IMR-90 (cell line): Measurements from ENCODE around the gene NWD2. TPM values are rescaled to one million over a fixed set of nuclear protein-coding genes. Genes with fewer than 3 reads are reported as not detected.
"Not testable (repeated sequence)": the region's sequence is repeated elsewhere in the genome, so short reads cannot be mapped to it uniquely, and the experiment has no call there.

Experiments used
- ATAC-seq: fragments of 200-7000 bp; cut with Tn5 transposase; 2 replicates; pipeline ENCODE4 v1.9.1; 2020; ENCODE audit warnings: low read depth, mild to moderate bottlenecking, moderate library complexity
- BruUV-seq: library from RNA; stranded (reverse); fragments of 400-500 nt; replicated peaks from 2 replicates; lab custom pipeline; 2021; lab: Mats Ljungman, UMichigan
- CTCF ChIA-PET: fragments of 300-600 bp; formaldehyde crosslinking; extraction: SDS; loops from one replicate; lab custom pipeline; 2021; ENCODE audit warnings: antibody characterized with exemption; lab: Yijun Ruan, JAX
- POLR2A ChIA-PET: fragments of 300-600 bp; sonication (Branson Sonifier 250); formaldehyde crosslinking; loops from one replicate; lab custom pipeline; 2022; ENCODE audit warnings: antibody characterized with exemption; ENCODE audit not compliant: unreplicated experiment; lab: Charles Lee
- DNase-seq: peaks from one replicate; pipeline ENCODE4 v3.0.0; 2013
- H2AFZ ChIP-seq: replicated peaks from 2 replicates; pipeline ENCODE3; 2013; ENCODE audit warnings: low read length, mild to moderate bottlenecking; ENCODE audit not compliant: poor library complexity
- H2AK5ac ChIP-seq: 2 replicates; pipeline ENCODE4 v1.6.1; 2013; ENCODE audit warnings: low read depth, low read length, inconsistent platforms
- H2AK9ac ChIP-seq: replicated peaks from 2 replicates; pipeline ENCODE3; 2013; ENCODE audit warnings: mild to moderate bottlenecking, low read depth, low read length, moderate library complexity; ENCODE audit not compliant: poor library complexity
- H2BK120ac ChIP-seq: 2 replicates; pipeline ENCODE4 v1.6.1; 2013; ENCODE audit warnings: low read depth, low read length, inconsistent platforms
- H2BK15ac ChIP-seq: 3 replicates; pipeline ENCODE4 v1.6.1; 2013; ENCODE audit warnings: low read depth, low read length, inconsistent platforms
- H2BK20ac ChIP-seq: 2 replicates; pipeline ENCODE4 v1.6.1; 2013; ENCODE audit warnings: low read depth, mild to moderate bottlenecking, inconsistent platforms, low read length, moderate library complexity
- H2BK5ac ChIP-seq: 2 replicates; pipeline ENCODE4 v1.6.1; 2013; ENCODE audit warnings: mild to moderate bottlenecking, low read depth, low read length, inconsistent platforms; ENCODE audit not compliant: poor library complexity, severe bottlenecking
- H3K14ac ChIP-seq: replicated peaks from 2 replicates; pipeline ENCODE4 v1.6.1; 2013; ENCODE audit warnings: low read depth, low read length, inconsistent platforms
- H3K18ac ChIP-seq: 2 replicates; pipeline ENCODE4 v1.6.1; 2013; ENCODE audit warnings: low read depth, low read length, control low read depth
- H3K23ac ChIP-seq: 2 replicates; pipeline ENCODE4 v1.6.1; 2013; ENCODE audit warnings: low read depth, low read length, inconsistent platforms
- H3K27ac ChIP-seq: 2 replicates; pipeline ENCODE4 v1.5.1; 2013; ENCODE audit warnings: mild to moderate bottlenecking, control low read depth, low read length; ENCODE audit not compliant: insufficient read depth
- H3K27me3 ChIP-seq: 2 replicates; pipeline ENCODE4 v1.6.1; 2013; ENCODE audit warnings: low read length; ENCODE audit not compliant: control insufficient read depth, insufficient read depth
- H3K36me3 ChIP-seq: 2 replicates; pipeline ENCODE4 v1.6.1; 2013; ENCODE audit warnings: low read length, mixed read lengths; ENCODE audit not compliant: control insufficient read depth, insufficient read depth
- H3K4ac ChIP-seq: 2 replicates; pipeline ENCODE4 v1.6.1; 2013; ENCODE audit warnings: low read depth, low read length, inconsistent platforms
- H3K4me1 ChIP-seq: 2 replicates; pipeline ENCODE4 v1.6.1; 2013; ENCODE audit warnings: low read length, mixed read lengths; ENCODE audit not compliant: control insufficient read depth, insufficient read depth
- H3K4me2 ChIP-seq: 2 replicates; pipeline ENCODE4 v1.6.1; 2013; ENCODE audit warnings: low read depth, mild to moderate bottlenecking, control low read depth, low read length, moderate library complexity
- H3K4me3 ChIP-seq: 2 replicates; pipeline ENCODE4 v1.5.1; 2013; ENCODE audit warnings: low read depth, mild to moderate bottlenecking, control low read depth, low read length, moderate library complexity; ENCODE audit not compliant: insufficient read depth
- H3K56ac ChIP-seq: 2 replicates; pipeline ENCODE4 v1.6.1; 2013; ENCODE audit warnings: low read length, inconsistent platforms; ENCODE audit not compliant: insufficient read depth; ENCODE audit errors: extremely low read depth
- H3K79me1 ChIP-seq, 2 experiments: 2 replicates each; pipeline ENCODE4 v1.6.1; 2013; ENCODE audit warnings: low read length in 2 of 2, inconsistent platforms in 1 of 2, low read depth in 1 of 2
- H3K9ac ChIP-seq: 2 replicates; pipeline ENCODE4 v1.6.1; 2013; ENCODE audit warnings: low read depth, low read length, control low read depth
- H3K9me1 ChIP-seq: 2 replicates; pipeline ENCODE4 v1.6.1; 2013; ENCODE audit warnings: low read length, inconsistent platforms; ENCODE audit not compliant: insufficient read depth
- H3K9me3 ChIP-seq: 2 replicates; pipeline ENCODE4 v1.6.1; 2013; ENCODE audit warnings: low read length; ENCODE audit not compliant: control insufficient read depth, insufficient read depth
- H4K20me1 ChIP-seq: 2 replicates; pipeline ENCODE4 v1.6.1; 2013; ENCODE audit warnings: low read length, inconsistent platforms; ENCODE audit not compliant: insufficient read depth
- H4K5ac ChIP-seq: 2 replicates; pipeline ENCODE4 v1.6.1; 2013; ENCODE audit warnings: mild to moderate bottlenecking, low read depth, low read length, control low read depth
- H4K8ac ChIP-seq, 2 experiments: 2 replicates each; pipeline ENCODE4 v1.6.1; 2013; ENCODE audit warnings: low read depth in 2 of 2, low read length in 2 of 2, control low read depth in 1 of 2, inconsistent platforms in 1 of 2
- H4K91ac ChIP-seq: 2 replicates; pipeline ENCODE4 v1.6.1; 2013; ENCODE audit warnings: low read depth, low read length, inconsistent platforms; ENCODE audit not compliant: insufficient read depth
- FOS ChIP-seq: fragments of 150-350 bp; IDR thresholded peaks from 2 replicates; pipeline ENCODE4 v1.6.1; 2016; ENCODE audit warnings: low read depth, low read length
- WGBS, 2 experiments: methylation state at CpG; one replicate each; pipeline versions ENCODE4 v1.1.5 to v1.1.7; 2013; ENCODE audit warnings: missing lambda C conversion rate in 2 of 2; ENCODE audit not compliant: insufficient read length in 1 of 2; ENCODE audit errors: extremely low coverage in 2 of 2; 5-methylcytosine and 5-hydroxymethylcytosine counted together
- dilution Hi-C: fragments of 300-500 bp; cut with HindIII; formaldehyde crosslinking; loops from one replicate; pipeline ENCODE4 v1.14.3; 2018; ENCODE audit warnings: low sequenced_read_pairs; ENCODE audit not compliant: unreplicated experiment
- in situ Hi-C: fragments of 300-500 bp; cut with MboI; formaldehyde crosslinking; loops from 3 replicates; pipeline ENCODE4 v1.14.3; 2019; ENCODE audit warnings: low sequenced_read_pairs, inconsistent platforms, mixed read lengths
- intact Hi-C: fragments of 100-400 bp; cut with micrococcal nuclease; formaldehyde crosslinking; loops from 2 replicates; pipeline ENCODE4 v1.10.0; 2022
- polyA plus RNA-seq, 3 experiments: library from polyadenylated mRNA; depleted of rRNA; stranded (reverse); fragments of >200 nt; gene quantifications; 2 replicates each; pipeline ENCODE4 v1.2.3, GENCODE V29; 2012; ENCODE audit warnings: low replicate concordance in 1 of 3
- total RNA-seq: library from RNA; depleted of rRNA; stranded (reverse); fragments of >200 nt; gene quantifications from 2 replicates; pipeline ENCODE4 v1.2.3, GENCODE V29; 2012
- TF ChIP-seq, protein P1 (sequence below): fragments of 150-350 bp; IDR thresholded peaks from 2 replicates; pipeline ENCODE4 v1.6.1; 2017; ENCODE audit warnings: mild to moderate bottlenecking, antibody characterized with exemption, low read length, low read depth

Gene NWD2
- total and polyA plus RNA-seq, 2 of the 4 experiments (the other 2 are of a cell fraction), result not detected

DNA sequence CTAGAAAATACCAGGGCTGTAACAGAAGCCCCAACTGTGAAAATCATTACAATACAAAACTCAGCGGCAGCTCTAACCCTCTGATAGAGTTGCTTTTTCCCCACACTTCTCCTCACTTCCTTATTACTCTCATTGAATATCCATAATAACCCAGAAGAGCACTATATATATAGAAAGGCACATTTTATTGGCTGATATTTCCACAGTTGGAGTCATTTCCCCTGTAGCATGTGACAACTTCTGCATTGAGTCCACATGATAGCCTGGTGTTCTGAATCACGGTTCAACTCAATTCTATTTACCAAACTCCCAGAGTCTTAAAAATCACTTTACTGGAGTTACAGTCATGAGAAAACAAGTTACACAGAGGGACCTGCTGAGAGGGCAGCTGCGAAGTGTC is 46.6 kb upstream of the NWD2 start:
- intact Hi-C loops, result no loop called here
- TF ChIP-seq FOS, result no peak
- TF ChIP-seq, protein P1, sequence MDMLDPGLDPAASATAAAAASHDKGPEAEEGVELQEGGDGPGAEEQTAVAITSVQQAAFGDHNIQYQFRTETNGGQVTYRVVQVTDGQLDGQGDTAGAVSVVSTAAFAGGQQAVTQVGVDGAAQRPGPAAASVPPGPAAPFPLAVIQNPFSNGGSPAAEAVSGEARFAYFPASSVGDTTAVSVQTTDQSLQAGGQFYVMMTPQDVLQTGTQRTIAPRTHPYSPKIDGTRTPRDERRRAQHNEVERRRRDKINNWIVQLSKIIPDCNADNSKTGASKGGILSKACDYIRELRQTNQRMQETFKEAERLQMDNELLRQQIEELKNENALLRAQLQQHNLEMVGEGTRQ, result no peak
- no peak overlapping the region for H3K23ac ChIP-seq
- no peaks in the 10 kb centered on the region for H3K4me1 ChIP-seq
- CTCF ChIA-PET, result no interaction called here
- no peak overlapping the region for H3K4me2 ChIP-seq
- no peak overlapping the region for H3K18ac ChIP-seq
- H3K9me3 ChIP-seq, result peaks cover 3% of the 10 kb centered on the region; the same call in 1 of the 2 replicates
- H4K8ac ChIP-seq, result no peak overlapping the region
- H2BK120ac ChIP-seq, result no peak overlapping the region
- dilution Hi-C loops, result no loop called here
- H3K27ac ChIP-seq, result no peak overlapping the region
- no peak overlapping the region for H2BK20ac ChIP-seq
- H3K36me3 ChIP-seq, result no peaks in the 10 kb centered on the region
- no peak overlapping the region for H4K91ac ChIP-seq
- in situ Hi-C loops, result no loop called here
- DNase-seq (no peak), ATAC-seq (no peak)
- H3K9ac ChIP-seq, result no peak overlapping the region
- H3K56ac ChIP-seq, result no peak overlapping the region
- no peaks in the 10 kb centered on the region for H3K9me1 ChIP-seq
- H4K20me1 ChIP-seq, result no peaks in the 10 kb centered on the region
- no peak overlapping the region for H2BK15ac ChIP-seq
- BruUV-seq, result no TSS peak
- no peak overlapping the region for H2AK9ac ChIP-seq
- H3K14ac ChIP-seq, result no peak overlapping the region
- WGBS, 2 experiments, result no CpG with 5 or more reads among the region's 3 CpGs
- no peak overlapping the region for H3K4ac ChIP-seq
- no peak overlapping the region for H2BK5ac ChIP-seq
- H3K4me3 ChIP-seq, result no peak overlapping the region
- no peak overlapping the region for H4K5ac ChIP-seq
- H3K27me3 ChIP-seq, result no peaks in the 10 kb centered on the region
- POLR2A ChIA-PET, result no interaction called here
- H3K79me1 ChIP-seq, result no peaks in the 10 kb centered on the region
- H2AK5ac ChIP-seq, result no peak overlapping the region
- no peak overlapping the region for H2AFZ ChIP-seq

DNA sequence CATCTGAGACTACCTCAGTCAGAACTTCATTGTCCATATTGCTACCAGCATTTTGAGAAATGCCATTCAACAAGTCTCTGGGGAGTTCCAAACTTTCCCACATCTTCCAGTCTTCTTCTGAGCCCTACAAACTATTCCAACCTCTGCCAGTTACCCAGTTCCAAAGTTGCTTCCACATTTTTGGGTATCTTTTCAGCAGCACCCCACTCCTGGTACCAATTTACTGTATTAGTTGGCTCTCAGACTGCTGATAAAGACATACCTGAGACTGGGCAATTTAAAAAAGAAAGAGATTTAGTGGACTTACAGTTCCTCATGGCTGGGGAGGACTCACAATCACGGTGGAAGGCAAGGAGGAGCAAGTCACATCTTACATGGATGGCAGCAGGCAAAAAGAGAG is 39.8 kb upstream of the NWD2 start:
- H3K36me3 ChIP-seq, H4K91ac ChIP-seq, intact Hi-C loops, H4K5ac ChIP-seq, H3K14ac ChIP-seq, H3K79me1 ChIP-seq, H3K9ac ChIP-seq, H4K20me1 ChIP-seq, H2BK5ac ChIP-seq, H3K9me3 ChIP-seq, DNase-seq, H3K4ac ChIP-seq, H2AFZ ChIP-seq, BruUV-seq, POLR2A ChIA-PET, H2AK5ac ChIP-seq, H2BK120ac ChIP-seq, CTCF ChIA-PET, H3K23ac ChIP-seq, H3K27ac ChIP-seq, H3K4me2 ChIP-seq, dilution Hi-C loops, H2AK9ac ChIP-seq, H3K4me3 ChIP-seq, ATAC-seq, H3K56ac ChIP-seq, H2BK15ac ChIP-seq, H3K27me3 ChIP-seq, H2BK20ac ChIP-seq, H3K4me1 ChIP-seq, H3K9me1 ChIP-seq, H3K18ac ChIP-seq, in situ Hi-C loops, H4K8ac ChIP-seq: not testable (repeated sequence)
- WGBS, 2 experiments, result no CpG with 5 or more reads among the region's 1 CpG
